ENCODE results near the gene FGF22. TPM values are rescaled to one million over a fixed set of nuclear protein-coding genes. Genes with fewer than 3 reads are reported as not detected.

The FGF22 gene
- polyA plus RNA-seq, 3 donors: not detected

GRCh38 chr19:660793-661426 is 21.2 kb downstream of the FGF22 start:
- Mint-ChIP-seq H3K27me3 (ENCODE audit: low read depth in 3 of 3) (no peaks in the 10 kb centered on the region), H3K27ac (peak overlapping the region; percentile 86 to 96 (median 93)), H3K4me1 (peaks cover 51% of the 10 kb centered on the region), H3K36me3 (peaks cover 3 to 25% of the 10 kb centered on the region in 2 donors), H3K9me3 (no peaks in the 10 kb centered on the region), H3K4me3 (peak overlapping the region; percentile 91 to 97)
- Histone ChIP-seq H3K36me3 (replicated peaks in 1 of 2; ENCODE audit: control insufficient read depth in 1 of 2, insufficient read depth in 2 of 2, low read length in 2 of 2) (peaks cover 17 to 21% of the 10 kb centered on the region in 2 donors), H3K27me3 (ENCODE audit: control insufficient read depth in 2 of 2, insufficient read depth in 2 of 2, low read length in 2 of 2) (no peaks in the 10 kb centered on the region), H4K20me1 (ENCODE audit: insufficient read depth, low read length) (peaks cover 63% of the 10 kb centered on the region), H3K27ac (ENCODE audit: low read depth in 1 of 2, low read length in 2 of 2) (peak overlapping the region; percentile 75 to 79), H3K9ac (ENCODE audit: insufficient read depth, low read length, poor library complexity, severe bottlenecking) (peak overlapping the region; percentile 91), H3K4me2 (replicated peaks; ENCODE audit: extremely low read depth, low read length, poor library complexity, severe bottlenecking) (peak overlapping the region; percentile 87), H3K4me3 (replicated peaks in 1 of 3; ENCODE audit: low read depth in 2 of 3, low read length in 3 of 3) (peak overlapping the region; percentile 61 to 93 (median 88)), H3K79me2 (ENCODE audit: insufficient read depth, low read length) (peaks cover 70% of the 10 kb centered on the region), H3K4me1 (ENCODE audit: control insufficient read depth in 1 of 2, insufficient read depth in 2 of 2, low read length in 2 of 2) (peaks cover 45 to 62% of the 10 kb centered on the region in 2 donors), H3K9me3 (replicated peaks in 1 of 2; ENCODE audit: control insufficient read depth in 1 of 2, insufficient read depth in 1 of 2, low read length in 2 of 2) (no peaks in the 10 kb centered on the region), H2AFZ (ENCODE audit: insufficient read depth, low read depth, low read length, poor library complexity, severe bottlenecking) (peak overlapping the region; percentile 3)
- no peak for TF ChIP-seq CTCF (IDR thresholded peaks at IDR 0.05)
- 34% methylated on average over 18 of the region's 20 CpGs for WGBS (ENCODE audit: insufficient coverage)
- no peak for DNase-seq
- intact Hi-C loops (cut with micrococcal nuclease): loop anchor here in 1 of 2 donors (5.0 kb wide), 2 partner anchors 89 to 136 kb away; partner anchors contain the start of genes BSG and PTBP1

- Histone ChIP-seq H3K4me2 (replicated peaks; ENCODE audit: extremely low read depth, low read length, poor library complexity, severe bottlenecking) (peak overlapping the region; percentile 87), H3K27me3 (ENCODE audit: control insufficient read depth in 2 of 2, insufficient read depth in 2 of 2, low read length in 2 of 2) (no peaks in the 10 kb centered on the region), H3K4me3 (replicated peaks in 1 of 3; ENCODE audit: low read depth in 2 of 3, low read length in 3 of 3) (peak overlapping the region; percentile 61 to 93 (median 88)), H3K36me3 (replicated peaks in 1 of 2; ENCODE audit: control insufficient read depth in 1 of 2, insufficient read depth in 2 of 2, low read length in 2 of 2) (peaks cover 16 to 20% of the 10 kb centered on the region in 2 donors), H4K20me1 (ENCODE audit: insufficient read depth, low read length) (peaks cover 56% of the 10 kb centered on the region), H2AFZ (ENCODE audit: insufficient read depth, low read depth, low read length, poor library complexity, severe bottlenecking) (peak overlapping the region; percentile 67), H3K4me1 (ENCODE audit: control insufficient read depth in 1 of 2, insufficient read depth in 2 of 2, low read length in 2 of 2) (peaks cover 49 to 69% of the 10 kb centered on the region in 2 donors), H3K79me2 (ENCODE audit: insufficient read depth, low read length) (peaks cover 63% of the 10 kb centered on the region), H3K27ac (ENCODE audit: low read depth in 1 of 2, low read length in 2 of 2) (peak overlapping the region; percentile 75 to 79), H3K9ac (ENCODE audit: insufficient read depth, low read length, poor library complexity, severe bottlenecking) (peak overlapping the region; percentile 91), H3K9me3 (replicated peaks in 1 of 2; ENCODE audit: control insufficient read depth in 1 of 2, insufficient read depth in 1 of 2, low read length in 2 of 2) (no peaks in the 10 kb centered on the region)
- peaks cover 3 to 21% of the 10 kb centered on the region in 2 donors for H3K36me3 Mint-ChIP-seq
- no peaks in the 10 kb centered on the region for H3K9me3 Mint-ChIP-seq
- intact Hi-C loops (cut with micrococcal nuclease): loop anchor here in 1 of 2 donors (2.0 to 5.0 kb wide), 5 partner anchors 19 to 136 kb away; partner anchors contain the start of genes BSG, POLRMT and PTBP1
- peak; percentile 48 to 59 (median 48) for DNase-seq
- H3K27me3 Mint-ChIP-seq (ENCODE audit: low read depth in 3 of 3): no peaks in the 10 kb centered on the region
- WGBS (ENCODE audit: insufficient coverage): under 1% methylated on average over 27 of the region's 31 CpGs
- H3K4me1 Mint-ChIP-seq: peaks cover 53% of the 10 kb centered on the region
- no peak for TF ChIP-seq CTCF (IDR thresholded peaks at IDR 0.05)
- H3K4me3 Mint-ChIP-seq: peak overlapping the region; percentile 91 to 97
- peak overlapping the region; percentile 86 to 96 (median 93) for H3K27ac Mint-ChIP-seq
These were observed 21.9 kb downstream of the FGF22 start for GRCh38 chr19:661427-662196.

Data from CD14-positive monocyte (primary cell).